Lung (tissue), 12 donors: ENCODE results near the gene ZBP1. TPM values are rescaled to one million over a fixed set of nuclear protein-coding genes. Genes with fewer than 3 reads are reported as not detected.

ENCODE experiments used
- ATAC-seq: fragments of 200-7000 bp; cut with Tn5 transposase; one replicate; pipeline ENCODE4 v1.9.1; 2020; ENCODE audit warnings: moderate number of reproducible peaks; ENCODE audit not compliant: insufficient read depth, low FRiP score
- DNase-seq, 3 donors: peaks; one replicate each; pipeline ENCODE4 v3.0.0-alpha.2; 2013 to 2017
- H3K27ac ChIP-seq, 2 donors: one replicate each; pipeline ENCODE4 v1.5.1; 2013; ENCODE audit warnings: mild to moderate bottlenecking in 2 of 2, moderate library complexity in 2 of 2, control low read depth in 1 of 2, inconsistent platforms in 1 of 2, low read depth in 1 of 2, low read length in 1 of 2
- H3K27me3 ChIP-seq, 3 donors: one replicate each; pipeline ENCODE4 v1.5.1; 2013; ENCODE audit warnings: low read length in 2 of 3; ENCODE audit not compliant: control insufficient read depth in 3 of 3, insufficient read depth in 3 of 3
- H3K36me3 ChIP-seq, 4 donors: one replicate each; pipeline ENCODE4 v1.5.1; 2013; ENCODE audit warnings: low read length in 4 of 4, mild to moderate bottlenecking in 1 of 4, moderate library complexity in 1 of 4; ENCODE audit not compliant: control insufficient read depth in 4 of 4, insufficient read depth in 4 of 4
- H3K4me1 ChIP-seq, 5 donors: one replicate each; pipeline ENCODE4 v1.5.1; 2013; ENCODE audit warnings: low read length in 5 of 5, mild to moderate bottlenecking in 2 of 5, moderate library complexity in 1 of 5; ENCODE audit not compliant: control insufficient read depth in 5 of 5, insufficient read depth in 5 of 5
- H3K4me3 ChIP-seq: one replicate; pipeline ENCODE4 v1.5.1; 2013; ENCODE audit warnings: mild to moderate bottlenecking, control low read depth, moderate library complexity
- H3K9ac ChIP-seq, 2 donors: one replicate each; pipeline ENCODE4 v1.5.1; 2013; ENCODE audit warnings: low read length in 2 of 2, control low read depth in 1 of 2; ENCODE audit not compliant: insufficient read depth in 1 of 2
- H3K9me3 ChIP-seq, 4 donors: one replicate each; pipeline ENCODE4 v1.5.1; 2013; ENCODE audit warnings: low read length in 3 of 4, mild to moderate bottlenecking in 1 of 4, moderate library complexity in 1 of 4; ENCODE audit not compliant: control insufficient read depth in 4 of 4, insufficient read depth in 3 of 4
- CTCF ChIP-seq: IDR thresholded peaks from 2 replicates; pipeline ENCODE4 v1.5.1; 2012; ENCODE audit warnings: mild to moderate bottlenecking; ENCODE audit errors: control extremely low read depth, extremely low read depth
- WGBS, 2 donors: extraction: QIAGEN DNeasy Blood & Tissue Kit; methylation state at CpG; one replicate each; pipeline ENCODE4 v1.1.7; 2013; 5-methylcytosine and 5-hydroxymethylcytosine counted together
- polyA plus RNA-seq, 2 donors: library from polyadenylated mRNA; stranded (reverse); fragments of 200-250 nt; gene quantifications; one replicate each; pipeline ENCODE4 v1.2.1, GENCODE V29; 2013
- total RNA-seq, 2 donors: library from RNA; depleted of rRNA in 1 of 2; stranded (reverse); fragments of >200 nt in 1 of 2; gene quantifications; one replicate each; pipeline ENCODE4 v1.2.1, GENCODE V29; 2014 to 2021
- donor health status: control.
- donor health status: control.
- donor health status: Bipolar disorder and iron deficiency.
- donor health status: healthy.
- donor health status: DM: yes; HTN: yes; CAD: no.

ZBP1 gene
- total and polyA plus RNA-seq, 4 donors: 1.3 to 5.3 (median 2.5) TPM

GRCh38 chr20:57609842-57610167 is 10.4 kb downstream of the ZBP1 start:
- Histone ChIP-seq H3K36me3 (no peaks in the 10 kb centered on the region), H3K27me3 (peaks cover 0 to 4% (median 3%) of the 10 kb centered on the region in 3 donors), H3K27ac (no peak overlapping the region), H3K4me3 (no peak overlapping the region), H3K9me3 (no peaks in the 10 kb centered on the region), H3K9ac (no peak overlapping the region), H3K4me1 (no peaks in the 10 kb centered on the region)
- DNase-seq (no peak), ATAC-seq (no peak)
- 88 to 94% methylated on average over 8 of the region's 8 CpGs for WGBS, 2 donors
- TF ChIP-seq CTCF: no peak

GRCh38 chr20:57609086-57609841 is 11.0 kb downstream of the ZBP1 start:
- Histone ChIP-seq H3K4me1 (no peaks in the 10 kb centered on the region), H3K27me3 (peaks cover 0 to 4% (median 3%) of the 10 kb centered on the region in 3 donors), H3K9ac (no peak overlapping the region), H3K27ac (no peak overlapping the region), H3K9me3 (no peaks in the 10 kb centered on the region), H3K36me3 (no peaks in the 10 kb centered on the region), H3K4me3 (no peak overlapping the region)
- no peak for TF ChIP-seq CTCF
- no peak for ATAC-seq
- WGBS, 2 donors: 82 to 90% methylated on average over 16 of the region's 16 CpGs
- DNase-seq: no peak

- Histone ChIP-seq H3K36me3 (no peaks in the 10 kb centered on the region), H3K4me1 (no peaks in the 10 kb centered on the region), H3K9me3 (no peaks in the 10 kb centered on the region), H3K27me3 (peaks cover 0 to 4% (median 3%) of the 10 kb centered on the region in 3 donors), H3K9ac (no peak overlapping the region), H3K27ac (no peak overlapping the region), H3K4me3 (no peak overlapping the region)
- DNase-seq (no peak), ATAC-seq (no peak)
- 78 to 88% methylated on average over 7 of the region's 7 CpGs for WGBS, 2 donors
- no peak for TF ChIP-seq CTCF
Measured at GRCh38 chr20:57608516-57608915, 11.7 kb downstream of the ZBP1 start.

- H3K27ac ChIP-seq: no peak overlapping the region
- DNase-seq: no peak
- H3K36me3 ChIP-seq: no peaks in the 10 kb centered on the region
- WGBS, 2 donors: 79 to 85% methylated on average over 5 of the region's 5 CpGs
- no peaks in the 10 kb centered on the region for H3K4me1 ChIP-seq
- H3K4me3 ChIP-seq: no peak overlapping the region
- H3K9me3 ChIP-seq: peaks cover 0 to 1% (median 0%) of the 10 kb centered on the region in 4 donors
- H3K27me3 ChIP-seq: peaks cover 0 to 4% (median 3%) of the 10 kb centered on the region in 3 donors
- TF ChIP-seq CTCF: no peak
- no peak overlapping the region for H3K9ac ChIP-seq
- no peak for ATAC-seq
Measured at GRCh38 chr20:57605878-57606277, 14.3 kb downstream of the ZBP1 start.
